HPDE6-E6E7 (cell line): ENCODE measurements around the gene MKS1.

Experiments
- DNase-seq: peaks from one replicate; pipeline ENCODE4 v3.0.0; 2011; ENCODE audit warnings: missing footprints; ENCODE audit errors: extremely low spot score

The MKS1 gene

DNA sequence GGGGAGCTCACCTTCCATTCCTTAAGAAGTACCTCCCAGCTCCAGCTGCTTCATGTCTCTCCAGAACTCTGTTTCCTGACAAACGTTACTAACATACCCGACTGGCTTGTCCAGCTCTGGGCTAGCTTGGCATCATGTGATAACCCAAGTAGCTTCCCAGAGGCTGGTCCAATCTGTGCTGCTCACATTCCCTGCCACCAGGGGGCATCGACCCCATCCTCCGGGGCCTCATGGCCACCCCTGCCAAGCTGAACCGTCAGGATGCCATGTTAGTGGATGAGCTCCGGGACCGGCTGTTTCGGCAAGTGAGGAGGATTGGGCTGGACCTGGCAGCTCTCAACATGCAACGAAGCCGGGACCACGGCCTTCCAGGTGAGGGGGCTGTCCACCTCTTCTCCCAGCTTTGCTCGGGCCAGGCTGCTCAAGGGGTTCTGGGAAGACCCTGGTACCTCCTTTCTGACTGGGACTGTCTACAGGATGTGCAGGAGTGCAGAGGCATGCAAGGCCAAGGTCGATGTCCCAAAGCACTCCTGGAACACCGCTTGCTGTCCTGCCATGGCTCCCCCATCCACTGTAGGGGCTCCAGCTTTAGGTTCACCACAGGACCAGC is 18.9 kb downstream of the MKS1 start:
- peak; percentile 34 for DNase-seq

DNA sequence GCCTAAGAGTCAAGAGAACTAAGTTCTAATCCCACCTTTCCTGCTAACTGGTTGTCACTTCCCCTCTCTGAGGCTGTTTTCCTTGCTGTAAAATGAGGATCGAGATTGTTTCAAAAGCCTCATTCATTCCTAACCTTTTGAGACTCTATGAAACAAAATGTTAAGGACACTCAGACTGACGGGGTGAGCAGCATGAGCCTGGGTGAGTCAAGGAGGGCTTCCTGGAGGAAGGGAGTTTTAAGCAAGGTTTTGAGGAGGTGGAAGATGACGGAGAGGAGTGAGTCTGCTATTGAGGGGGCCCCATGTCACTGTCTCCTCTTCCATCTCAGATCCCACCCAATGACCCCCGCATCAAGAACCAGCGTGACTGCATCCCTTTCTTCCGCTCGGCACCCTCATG is 22.4 kb downstream of the MKS1 start:
- DNase-seq, result no peak

DNA sequence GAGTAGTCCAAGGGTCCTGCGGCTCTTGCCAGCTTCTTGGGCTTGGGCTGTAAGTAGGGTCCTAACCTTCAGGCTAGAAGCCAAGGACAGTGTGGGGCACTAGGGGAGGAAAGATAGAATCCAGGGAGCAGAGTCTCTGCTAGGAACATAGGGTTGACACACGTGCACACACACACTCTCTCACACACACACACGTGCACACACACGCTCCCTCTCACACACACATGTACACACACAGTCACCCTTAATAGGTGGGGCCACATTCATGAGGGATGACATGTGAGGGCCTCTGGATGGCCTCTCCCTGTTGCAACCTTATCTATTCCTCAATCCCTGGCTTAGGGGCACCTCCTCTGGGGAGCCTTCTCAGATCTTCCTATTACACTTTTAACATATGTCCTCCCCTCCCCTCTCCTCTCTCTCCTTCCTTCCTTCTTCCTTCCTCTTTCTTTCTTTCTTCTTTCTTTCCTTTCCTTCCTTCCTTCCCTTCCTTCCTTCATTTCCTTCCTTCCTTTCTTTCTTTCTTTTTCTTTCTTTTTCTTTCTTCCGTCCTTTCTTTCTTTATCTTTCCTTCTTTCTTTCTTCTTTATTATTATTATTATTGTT is 23.4 kb downstream of the MKS1 start:
- no peak for DNase-seq

DNA sequence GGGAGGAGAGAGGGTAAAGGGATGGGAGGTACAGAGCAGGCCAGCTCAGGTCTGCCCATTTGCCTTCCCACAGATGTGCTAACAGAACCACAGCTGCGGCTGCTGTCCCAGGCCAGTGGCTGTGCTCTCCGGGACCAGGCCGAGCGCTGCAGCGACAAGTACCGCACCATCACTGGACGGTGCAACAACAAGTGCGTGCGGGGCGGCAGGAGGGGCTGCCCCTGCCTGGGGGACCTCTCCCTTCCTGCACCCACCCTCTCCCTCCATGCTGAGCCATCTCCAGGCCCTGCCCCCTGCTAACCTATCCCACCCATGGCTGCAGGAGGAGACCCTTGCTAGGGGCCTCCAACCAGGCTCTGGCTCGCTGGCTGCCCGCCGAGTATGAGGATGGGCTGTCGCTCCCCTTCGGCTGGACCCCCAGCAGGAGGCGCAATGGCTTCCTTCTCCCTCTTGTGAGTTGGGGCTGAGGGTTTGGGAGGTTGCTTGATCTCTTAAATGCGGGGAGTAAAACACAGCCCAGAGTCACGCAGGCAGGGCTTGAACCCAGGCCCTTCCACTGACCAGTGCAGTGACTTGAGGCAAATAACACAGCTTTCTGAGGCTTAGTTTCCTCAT is 25.3 kb downstream of the MKS1 start:
- DNase-seq, result no peak

DNA sequence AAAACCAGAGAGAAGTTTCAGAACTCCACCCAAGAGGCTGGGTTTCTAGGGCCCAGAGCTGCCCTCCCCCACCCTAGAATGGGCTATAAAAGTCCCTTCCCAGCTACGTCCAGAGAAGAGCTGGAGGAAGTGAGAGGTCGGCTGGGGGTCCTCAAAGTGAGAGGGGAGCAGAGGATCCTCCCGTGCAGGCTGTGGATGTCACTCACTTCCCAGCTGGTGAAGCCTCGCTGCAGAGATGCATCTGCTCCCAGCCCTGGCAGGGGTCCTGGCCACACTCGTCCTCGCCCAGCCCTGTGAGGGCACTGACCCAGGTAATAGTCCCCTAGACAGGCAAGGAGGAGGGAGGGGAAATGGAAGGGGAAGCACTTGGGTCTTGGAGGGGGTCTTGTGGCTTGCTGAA is 26.4 kb downstream of the MKS1 start, which contains the start of gene EPX:
TSS of gene EPX (plus strand) at position 115 of the 400 bp plus-strand sequence. CDS start at position 236, 121 bp downstream.
- DNase-seq, result no peak

DNA sequence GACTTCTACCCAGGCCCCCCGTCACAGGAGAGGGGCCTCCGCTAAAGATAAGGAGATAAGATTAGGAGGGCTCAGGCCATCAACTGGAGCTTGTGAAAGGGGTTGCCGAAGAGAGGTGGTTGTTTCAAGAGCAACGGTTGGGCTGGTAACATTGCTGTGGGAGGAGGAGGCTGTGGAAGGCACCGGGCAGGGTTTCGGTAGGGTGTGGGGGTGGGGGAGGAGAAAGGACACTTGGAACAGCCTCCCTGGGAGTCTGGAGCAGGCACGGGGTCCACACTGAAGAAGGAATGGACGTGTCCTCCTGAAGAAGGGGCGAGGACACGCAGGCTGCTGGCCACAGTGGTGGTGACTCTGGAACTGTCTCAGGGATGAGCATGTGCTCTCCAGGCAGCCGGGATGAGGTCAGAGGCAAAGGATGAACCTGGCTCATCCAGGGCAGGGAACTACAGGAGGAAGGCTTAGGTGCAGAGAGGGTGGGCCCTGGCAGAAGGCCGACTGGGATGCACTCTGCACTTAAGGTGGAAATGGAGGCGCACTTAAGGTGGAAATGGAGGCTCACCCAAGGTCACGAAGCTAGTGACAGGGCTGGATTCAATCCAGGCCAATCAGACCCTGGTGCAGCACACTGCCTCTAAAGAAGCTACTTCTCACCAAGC is 27.7 kb downstream of the MKS1 start:
- DNase-seq, result no peak

DNA sequence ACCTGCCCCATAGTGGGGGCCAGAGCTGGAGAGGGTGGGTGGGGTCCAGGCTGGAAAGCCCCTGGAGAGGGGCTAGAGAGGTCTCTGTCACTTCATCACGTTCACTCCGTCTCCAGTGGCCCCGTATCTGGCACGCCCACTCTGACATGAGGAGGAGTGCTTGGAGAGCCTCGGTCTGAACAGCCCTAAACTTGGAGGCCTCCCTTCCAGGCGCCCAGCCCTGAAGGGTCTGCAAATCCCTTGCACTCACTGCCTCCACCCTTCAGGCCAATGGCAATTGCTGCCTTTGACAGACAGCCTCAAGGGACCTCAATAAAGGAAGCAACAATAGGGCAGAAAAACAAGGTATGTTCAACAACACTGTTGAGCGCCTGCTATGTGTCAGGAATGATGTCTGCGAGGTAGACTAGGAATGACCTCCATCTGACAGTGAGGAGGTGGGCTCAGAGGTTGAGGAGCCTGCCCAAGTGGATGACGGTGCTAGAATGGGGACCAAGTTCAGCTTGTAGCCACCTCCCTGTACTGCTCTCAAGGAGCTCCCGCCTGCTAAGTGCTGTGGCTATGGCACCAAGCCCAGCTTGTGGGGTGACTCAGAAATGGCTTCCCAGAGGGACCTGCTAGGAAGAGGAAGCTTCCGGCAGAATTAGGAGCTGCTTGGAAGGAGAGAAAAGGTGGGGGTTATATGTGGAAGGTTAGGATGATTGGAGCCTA is 29.5 kb downstream of the MKS1 start:
- peak; percentile 77 for DNase-seq

DNA sequence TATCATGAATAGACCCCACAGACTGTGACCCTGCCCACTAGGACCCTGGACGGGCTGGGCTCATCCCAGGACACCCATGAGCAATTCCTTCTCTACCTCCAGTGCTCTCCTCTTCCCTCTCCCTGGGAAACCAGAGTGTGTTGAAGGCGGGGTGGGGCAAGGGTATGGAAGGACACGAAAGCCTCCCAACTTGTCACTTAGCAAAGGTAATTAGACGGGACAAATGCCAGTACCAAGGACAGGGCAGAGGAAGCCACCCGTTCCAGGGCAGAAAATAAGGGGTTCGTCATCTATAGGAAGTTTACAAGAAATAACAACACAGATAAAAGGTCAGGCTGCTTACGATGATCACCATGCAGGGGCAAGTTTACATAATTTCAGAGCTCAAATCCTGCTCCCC is 31.4 kb downstream of the MKS1 start:
- no peak for DNase-seq

DNA sequence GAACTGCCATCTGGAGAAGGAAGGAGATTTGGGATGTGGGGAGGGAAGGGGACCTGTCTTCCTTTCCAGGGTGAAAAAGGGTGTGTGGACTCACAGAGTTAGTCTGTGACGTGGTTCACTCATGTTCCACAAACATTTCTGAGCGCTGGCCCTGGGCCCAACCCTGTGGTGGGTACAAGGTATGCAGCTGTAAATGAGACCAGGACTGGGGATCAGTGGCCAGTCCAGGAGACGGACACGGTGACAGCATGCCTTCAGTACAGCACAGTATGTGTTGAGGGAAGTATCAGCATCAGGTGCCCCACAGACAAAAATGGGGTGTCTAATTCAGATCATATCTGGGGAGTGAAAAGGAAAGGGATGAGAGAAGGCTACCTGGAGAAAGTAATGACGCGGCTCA is 32.0 kb downstream of the MKS1 start:
- DNase-seq, result no peak

DNA sequence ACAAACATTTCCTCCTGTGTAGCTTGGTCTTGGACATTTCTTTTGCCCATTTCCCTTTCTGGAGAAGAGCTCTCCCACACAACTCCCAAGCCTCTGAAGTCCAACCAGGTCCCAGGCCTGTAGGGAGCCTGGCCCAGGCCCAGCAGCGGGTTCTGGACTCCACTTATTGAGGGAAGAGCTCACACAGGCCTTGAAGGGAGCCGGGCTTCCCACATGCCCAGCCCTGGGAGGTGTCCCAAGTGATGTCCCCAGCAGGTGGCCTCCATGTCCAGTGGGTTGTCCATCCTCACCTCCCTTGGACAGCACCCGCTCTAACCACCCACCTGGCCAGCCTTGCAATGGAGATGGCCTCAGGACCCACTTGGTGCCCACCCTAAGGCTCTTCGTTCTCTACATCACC is 32.5 kb downstream of the MKS1 start:
- no peak for DNase-seq

DNA sequence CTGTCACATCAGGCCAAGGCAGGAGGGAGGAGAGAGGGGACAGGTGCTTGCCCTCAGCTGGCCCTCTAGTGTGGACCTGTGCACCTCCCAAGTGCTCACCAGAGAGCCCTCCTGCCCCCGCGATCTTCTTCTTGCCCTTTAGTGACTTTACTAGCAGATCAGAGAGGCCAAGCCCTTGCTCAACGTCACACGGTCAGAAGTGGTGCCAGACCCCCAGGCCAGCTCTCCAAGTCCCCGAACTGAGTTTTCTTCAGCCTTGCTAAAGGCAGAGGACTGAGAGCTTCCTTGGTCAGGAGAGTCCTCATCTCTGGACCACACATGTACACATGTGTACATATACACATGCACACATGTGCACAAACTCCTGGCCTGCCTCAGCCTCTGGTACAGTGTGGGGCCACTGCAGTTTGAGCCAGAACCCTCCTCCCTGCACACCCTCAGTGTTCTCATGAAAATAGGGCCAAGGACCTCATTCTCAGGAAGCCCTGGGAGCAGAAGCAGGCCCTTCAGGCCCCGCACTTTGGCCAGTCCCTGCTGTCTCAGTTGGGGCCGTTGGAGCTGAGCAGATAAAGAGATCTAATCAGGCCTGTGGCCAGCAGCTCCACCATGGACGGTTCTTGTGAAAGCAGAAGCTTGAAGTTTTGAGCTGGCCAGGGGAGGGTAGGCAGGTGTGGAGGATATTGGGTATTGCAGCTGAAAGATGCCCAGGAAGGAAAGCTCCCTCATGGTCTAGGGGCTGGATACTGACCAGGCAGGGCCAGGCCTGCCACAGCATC is 33.9 kb downstream of the MKS1 start:
- no peak for DNase-seq

DNA sequence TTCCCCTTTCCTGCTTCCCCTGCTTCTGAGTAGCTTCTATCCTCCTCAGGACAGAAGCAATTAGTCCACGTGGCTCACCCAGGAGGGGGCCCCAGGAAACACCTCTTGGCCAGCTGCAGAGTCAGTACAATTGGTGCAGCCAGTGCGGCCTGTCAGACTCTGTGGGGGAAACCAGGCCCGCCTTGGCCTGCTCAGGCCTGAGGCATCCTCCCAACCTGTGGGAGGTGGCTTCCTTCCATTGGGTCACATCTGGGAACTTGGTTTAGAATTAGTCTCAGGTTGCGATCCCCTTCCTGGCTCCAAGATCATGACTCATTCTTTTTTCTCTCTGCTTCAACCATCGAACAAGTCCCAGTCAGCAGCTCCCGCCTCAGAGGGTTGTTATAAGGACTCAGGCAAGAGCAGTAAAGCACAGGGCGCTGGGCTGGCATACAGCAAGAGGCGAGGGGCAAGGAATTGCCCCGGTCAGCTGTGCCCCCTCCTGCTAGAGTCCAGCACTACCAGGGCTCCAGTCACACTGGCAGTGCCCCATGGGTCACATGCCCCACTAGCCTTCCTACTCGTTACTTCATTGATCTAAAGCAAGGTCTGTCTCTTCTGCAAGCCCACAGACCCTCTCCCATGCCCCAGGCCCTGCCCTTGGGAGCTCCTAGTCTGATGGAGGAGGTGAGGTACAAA is 34.6 kb downstream of the MKS1 start:
- peak; percentile 80 for DNase-seq

DNA sequence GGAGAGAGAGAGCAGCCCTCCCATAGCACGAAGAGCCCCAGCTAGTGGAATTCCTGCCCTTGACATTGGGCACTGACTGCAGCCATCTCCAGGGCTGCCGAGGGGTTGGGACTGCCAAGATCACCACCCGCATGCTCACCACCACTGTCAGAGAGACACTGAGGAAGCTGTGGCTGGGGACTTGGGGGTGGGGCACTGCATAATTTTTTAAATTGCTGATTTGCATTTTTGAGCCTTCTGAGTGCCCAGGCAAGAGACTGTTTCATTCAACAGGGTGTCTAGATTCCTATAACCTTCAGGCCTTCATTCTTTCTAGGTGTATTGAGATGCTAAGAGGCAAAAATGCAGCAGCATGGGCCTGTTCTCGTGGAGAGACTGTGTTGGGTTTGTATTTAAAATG is 35.5 kb downstream of the MKS1 start:
- DNase-seq, result no peak

DNA sequence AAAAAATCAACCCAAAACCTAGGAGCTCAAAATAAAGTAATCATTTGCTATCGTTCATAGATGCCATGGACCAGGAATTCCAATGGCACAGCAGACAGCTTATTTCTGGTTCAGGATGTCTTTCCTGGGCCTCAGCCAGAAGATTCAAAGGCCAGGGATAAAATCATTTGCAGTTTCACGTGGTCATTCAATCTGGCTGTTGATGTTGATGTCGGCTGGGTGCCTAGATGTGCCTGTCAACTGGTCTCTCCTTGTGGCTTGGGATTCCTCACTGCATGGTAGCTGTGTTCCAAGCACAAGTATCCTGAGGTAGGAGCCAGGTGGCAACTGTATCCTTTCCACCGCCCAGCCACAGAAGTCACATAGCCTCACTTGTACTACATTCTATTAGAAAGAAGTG is 37.3 kb downstream of the MKS1 start:
- DNase-seq, result no peak

DNA sequence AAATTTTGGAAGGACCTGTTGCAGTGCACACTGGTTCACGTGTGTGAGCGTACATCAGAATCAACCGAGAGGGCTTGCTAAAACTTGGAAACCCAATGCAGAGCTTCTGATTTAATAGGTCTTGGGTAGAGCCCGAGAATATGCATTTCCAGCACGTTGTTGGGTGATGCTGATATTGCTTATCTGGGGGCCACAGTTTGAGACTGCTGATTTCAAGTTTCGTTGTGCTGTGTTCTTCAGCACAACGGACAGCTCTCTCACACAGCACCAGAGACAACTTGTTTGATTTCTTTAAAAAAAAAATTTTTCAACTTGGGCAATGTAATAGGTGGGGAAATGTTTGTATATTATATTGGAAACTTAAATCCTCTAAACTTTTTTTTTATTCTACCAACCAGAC is 42.9 kb downstream of the MKS1 start:
- DNase-seq, result no peak

DNA sequence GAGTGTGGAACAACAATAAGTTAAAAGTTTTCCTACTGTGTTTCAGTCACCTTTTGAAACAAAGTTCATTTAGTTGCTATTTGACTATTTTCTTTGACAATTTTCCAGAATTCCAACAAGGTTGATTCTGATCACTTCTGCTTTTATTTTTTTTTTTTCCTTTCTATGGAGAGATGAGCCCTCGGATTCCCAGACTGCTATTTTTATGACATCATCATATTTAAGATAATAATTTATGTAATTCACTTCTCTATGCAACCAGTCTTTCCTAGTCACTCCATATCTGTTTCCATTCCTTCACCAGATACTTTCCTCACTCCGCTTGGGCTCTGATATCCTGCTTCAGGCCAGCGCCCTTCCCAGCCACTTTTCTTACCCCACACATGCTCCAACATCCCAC is 44.2 kb downstream of the MKS1 start:
- no peak for DNase-seq

DNA sequence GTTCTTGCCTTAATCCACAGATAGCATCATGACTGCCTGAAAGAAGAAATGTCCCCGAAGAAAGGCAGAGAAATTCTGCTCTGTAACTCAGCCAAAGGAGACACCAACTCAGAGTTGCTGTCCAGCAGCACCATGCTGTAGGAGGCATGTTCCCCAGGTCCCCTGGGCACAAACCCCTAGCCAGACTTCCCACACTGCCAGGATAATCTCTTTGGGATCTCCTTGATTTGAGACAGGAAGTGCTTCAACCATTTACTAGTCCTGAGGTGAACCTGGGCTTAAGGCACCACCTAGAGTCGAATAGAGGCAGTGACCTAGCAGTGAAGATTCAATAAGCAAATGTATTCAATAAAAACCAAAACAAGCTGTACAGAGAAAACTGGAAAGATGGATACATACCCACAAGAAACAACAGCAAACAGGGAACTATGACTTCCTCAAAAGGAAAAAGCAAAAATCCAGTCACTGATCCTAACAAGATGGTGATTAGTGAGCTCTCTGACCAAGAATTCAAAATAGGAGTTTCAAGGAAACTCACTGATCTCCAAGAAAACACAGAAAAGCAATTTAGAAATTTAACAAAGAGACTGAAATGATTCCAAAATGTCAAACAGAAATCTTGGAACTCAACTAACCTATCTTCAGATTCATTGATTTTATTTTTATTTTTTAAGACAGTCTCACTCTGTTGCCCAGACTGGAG is 46.5 kb downstream of the MKS1 start:
- peak; percentile 36 for DNase-seq

DNA sequence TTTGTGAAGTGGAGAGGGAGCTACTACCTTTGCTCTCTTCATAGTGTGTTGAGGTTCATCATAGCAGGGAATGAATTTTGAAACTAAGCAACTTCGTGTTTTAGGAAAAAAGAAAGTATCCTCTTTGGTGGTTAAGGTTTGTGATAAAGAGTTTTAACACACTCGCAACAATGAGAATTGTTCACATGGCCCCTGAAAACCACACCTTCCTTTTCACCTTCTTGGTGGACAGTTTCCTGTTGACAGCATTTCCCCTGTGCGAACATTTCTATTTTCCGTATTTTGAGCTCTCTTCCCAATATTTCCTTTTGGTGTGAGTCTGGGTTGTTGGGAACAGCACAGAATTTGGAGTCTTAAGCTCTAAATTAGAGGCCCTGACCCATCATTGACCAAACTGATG is 48.4 kb downstream of the MKS1 start:
- no peak for DNase-seq

DNA sequence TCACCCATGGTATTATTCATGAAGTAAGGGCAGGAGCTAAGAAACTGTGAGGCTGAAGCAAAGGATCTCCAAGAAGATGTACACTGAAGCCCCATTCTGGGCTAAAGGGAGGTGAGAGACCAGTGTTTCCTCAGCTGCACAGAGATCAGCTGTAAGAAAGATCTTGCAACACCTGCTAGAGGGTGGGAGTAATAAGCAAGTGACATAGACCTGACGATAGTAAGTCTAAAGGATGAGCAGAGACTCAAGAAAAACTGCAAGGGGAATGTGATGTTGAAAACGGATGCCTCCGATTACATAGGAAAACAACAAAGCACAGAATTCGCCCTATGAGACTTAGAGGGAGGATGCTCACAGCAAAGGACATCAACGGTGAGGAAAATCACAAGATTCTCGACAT is 52.4 kb downstream of the MKS1 start, which contains the start of gene OR4D2:
TSS of gene OR4D2 (plus strand) at position 301 of the 400 bp plus-strand sequence. CDS start 2,674 bp downstream, outside the sequence.
- DNase-seq, result no peak

DNA sequence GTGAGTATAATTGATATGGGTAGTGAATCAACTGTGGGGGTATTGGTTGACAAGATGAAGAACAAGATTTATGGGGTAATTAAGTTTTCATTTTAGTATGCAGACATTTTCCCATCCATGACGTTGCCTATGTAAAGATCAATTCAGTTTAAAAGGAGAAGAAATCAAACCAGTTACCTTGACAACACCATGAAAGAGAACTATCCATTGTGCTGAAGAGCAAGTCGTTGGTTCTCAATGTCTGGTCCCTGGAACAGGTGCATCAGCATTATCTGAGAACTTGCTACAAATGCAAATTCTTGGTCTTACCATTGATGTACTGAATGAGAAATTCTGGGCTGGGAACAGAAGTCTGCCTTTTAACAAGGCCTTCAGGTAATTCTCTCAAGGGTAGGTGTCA is 53.1 kb downstream of the MKS1 start:
- DNase-seq, result no peak
